Fibroblast of the aortic adventitia (primary cell): ENCODE measurements around the gene RPS15. TPM values are rescaled to one million over a fixed set of nuclear protein-coding genes. Genes with fewer than 3 reads are reported as not detected.

Source experiments
- DNase-seq: peaks from one replicate; pipeline ENCODE4 v3.0.0-alpha.2; 2010; ENCODE audit warnings: low read depth
- H3K4me3 ChIP-seq: 2 replicates; pipeline ENCODE4 v1.5.1; 2011; ENCODE audit warnings: low read depth, mild to moderate bottlenecking, control low read depth, low read length, moderate library complexity
- CTCF ChIP-seq: IDR thresholded peaks from 2 replicates; pipeline ENCODE4 v1.5.1; 2011; ENCODE audit warnings: mild to moderate bottlenecking, low read length, control low read depth, inconsistent platforms; ENCODE audit not compliant: insufficient read depth
- total RNA-seq: library from RNA; depleted of rRNA; stranded (reverse); fragments of >200 nt; gene quantifications from 2 replicates; pipeline ENCODE4 v1.2.3, GENCODE V29; 2012; ENCODE audit warnings: low replicate concordance

The RPS15 gene
- total RNA-seq, 1 donor: 712 TPM

GRCh38 chr19:1471515-1472160, 33.4 kb downstream of the RPS15 start:
- no peak overlapping the region for H3K4me3 ChIP-seq
- no peak for DNase-seq
- peak; percentile 14 for TF ChIP-seq CTCF

GRCh38 chr19:1472231-1473084, 34.3 kb downstream of the RPS15 start:
- TF ChIP-seq CTCF: no peak
- DNase-seq: no peak

GRCh38 chr19:1473085-1473851, 35.1 kb downstream of the RPS15 start:
- no peak for TF ChIP-seq CTCF
- DNase-seq: no peak
- H3K4me3 ChIP-seq: no peak overlapping the region

More at GRCh38 chr19:1472231-1473084, 34.3 kb downstream of the RPS15 start:
- H3K4me3 ChIP-seq: no peak overlapping the region

- no peak for TF ChIP-seq CTCF
- H3K4me3 ChIP-seq: no peak overlapping the region
- peak; percentile 42 for DNase-seq
Observed at GRCh38 chr19:1474011-1474764, 36.0 kb downstream of the RPS15 start.

GRCh38 chr19:1474765-1475351, 36.7 kb downstream of the RPS15 start:
- TF ChIP-seq CTCF: no peak
- DNase-seq: no peak
- H3K4me3 ChIP-seq: no peak overlapping the region
